Esophagus mucosa (tissue), 1 donor: ENCODE measurements around the gene KIF26A. TPM values are rescaled to one million over a fixed set of nuclear protein-coding genes. Genes with fewer than 3 reads are reported as not detected.

ENCODE experiments used
- ATAC-seq: fragments of 200-7000 bp; cut with Tn5 transposase; one replicate; pipeline ENCODE4 v1.9.1; 2020
- total RNA-seq: library from RNA; stranded (reverse); gene quantifications from one replicate; pipeline ENCODE4 v1.2.4, GENCODE V29; 2023
- donor health status: DM: yes; HTN: yes; CAD: no.

Gene KIF26A
- total RNA-seq, 1 donor from 2014 or later = 1.00 TPM

DNA sequence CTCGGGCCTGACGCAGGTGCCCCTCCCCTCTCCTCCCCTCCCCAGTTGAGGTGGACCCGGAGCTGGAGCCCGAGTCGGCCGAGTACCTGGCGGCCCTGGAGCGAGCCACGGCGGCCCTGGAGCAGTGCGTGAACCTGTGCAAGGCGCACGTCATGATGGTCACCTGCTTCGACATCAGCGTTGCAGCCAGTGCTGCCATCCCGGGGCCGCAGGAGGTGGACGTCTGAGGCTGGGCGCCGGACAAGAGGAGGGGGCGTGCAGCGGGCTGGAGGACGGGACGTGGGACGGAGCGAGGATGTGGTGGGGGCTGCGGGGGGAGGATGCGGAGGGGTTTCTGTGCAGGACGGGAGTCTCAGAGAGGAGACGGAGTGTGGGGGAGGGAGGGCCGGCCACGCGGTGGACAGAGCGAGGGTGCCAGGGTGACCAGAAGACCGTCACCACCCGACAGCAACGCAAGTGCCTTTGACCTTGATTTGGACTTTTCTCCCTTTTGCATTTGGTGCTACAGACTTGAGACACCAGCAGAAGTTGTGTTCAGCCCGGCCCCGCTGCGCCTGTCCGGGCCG, 41.3 kb downstream of the KIF26A start:
- ATAC-seq = no peak

DNA sequence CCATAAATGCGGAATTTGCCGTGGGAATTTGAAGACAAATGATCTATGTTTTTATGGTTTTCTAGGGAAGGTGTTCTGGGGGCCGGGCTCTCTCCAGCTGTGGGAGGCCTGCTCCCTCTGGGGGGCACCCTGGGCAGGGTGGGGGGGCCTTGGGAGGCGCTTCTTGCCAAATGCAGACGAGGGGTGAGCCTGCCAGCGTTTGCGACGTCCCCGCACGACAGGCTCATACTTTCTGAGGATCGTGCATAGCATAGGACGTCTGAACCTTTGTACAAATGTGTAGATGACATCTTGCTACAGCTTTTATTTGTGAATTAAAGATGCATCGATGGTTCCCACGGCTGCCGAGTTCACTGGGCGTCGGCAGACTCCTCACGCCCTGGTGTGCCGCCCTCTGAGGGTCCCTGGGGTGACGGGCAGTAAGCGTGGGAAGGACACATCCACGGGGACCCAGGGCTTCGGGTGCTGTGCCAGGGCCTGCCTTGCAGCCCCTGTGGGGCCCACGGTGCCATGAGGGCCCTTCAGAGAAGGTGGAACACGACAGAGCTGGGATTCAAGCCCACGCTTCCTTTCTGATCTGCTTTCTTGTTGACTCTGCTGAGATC, 42.3 kb downstream of the KIF26A start:
- ATAC-seq = no peak

- peak; percentile 71 for ATAC-seq
Observed at GRCh38 chr14:104181761-104182530, 43.6 kb downstream of the KIF26A start.

DNA sequence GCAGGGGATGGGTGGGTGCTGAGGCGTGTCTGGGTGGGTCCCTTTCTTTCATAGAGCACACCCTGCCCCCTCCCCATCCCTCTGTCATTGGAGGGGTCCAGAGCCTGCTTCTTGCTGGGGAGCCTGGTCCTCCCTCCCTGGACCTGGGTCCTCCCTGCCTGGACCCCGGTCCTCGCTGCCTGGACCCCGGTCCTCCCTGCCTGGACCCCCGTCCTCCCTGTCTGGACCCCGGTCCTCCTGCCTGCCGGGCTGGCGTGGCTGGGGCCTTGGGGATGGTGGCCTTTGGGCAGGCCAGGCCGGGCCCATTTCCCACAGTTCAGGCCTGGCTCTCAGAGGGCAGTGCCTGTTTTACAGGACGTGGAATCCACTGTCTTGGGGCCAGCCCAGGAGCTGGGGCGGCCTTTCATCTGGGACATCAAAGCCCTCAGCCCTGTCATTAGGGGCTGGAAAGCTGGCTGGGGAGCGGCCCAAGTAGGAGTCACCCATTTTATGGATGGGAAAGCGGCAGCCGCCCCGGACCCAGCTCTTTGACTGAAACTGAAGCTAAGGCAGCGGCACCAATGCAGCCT, 44.6 kb downstream of the KIF26A start:
- no peak for ATAC-seq

DNA sequence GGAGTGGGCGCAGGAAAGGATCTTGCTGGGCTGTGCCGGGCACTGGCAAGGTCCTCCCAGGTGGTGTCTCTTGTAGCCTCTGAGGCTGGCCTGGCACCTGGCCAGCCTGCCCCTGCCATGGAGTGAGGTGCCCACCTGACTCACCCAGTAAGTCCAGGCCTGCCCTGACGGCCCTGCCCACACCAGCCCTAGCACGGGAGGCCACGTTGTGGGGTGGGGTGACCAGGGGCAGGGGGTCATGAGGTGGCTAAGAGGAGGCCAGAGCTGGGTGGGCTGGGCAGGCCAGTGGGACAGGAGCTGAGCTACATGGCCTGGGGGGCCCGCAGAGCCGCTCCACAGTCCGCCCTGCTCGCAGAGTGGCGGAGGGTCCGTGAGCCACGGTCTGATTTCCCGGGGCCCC, 45.4 kb downstream of the KIF26A start:
- no peak for ATAC-seq

DNA sequence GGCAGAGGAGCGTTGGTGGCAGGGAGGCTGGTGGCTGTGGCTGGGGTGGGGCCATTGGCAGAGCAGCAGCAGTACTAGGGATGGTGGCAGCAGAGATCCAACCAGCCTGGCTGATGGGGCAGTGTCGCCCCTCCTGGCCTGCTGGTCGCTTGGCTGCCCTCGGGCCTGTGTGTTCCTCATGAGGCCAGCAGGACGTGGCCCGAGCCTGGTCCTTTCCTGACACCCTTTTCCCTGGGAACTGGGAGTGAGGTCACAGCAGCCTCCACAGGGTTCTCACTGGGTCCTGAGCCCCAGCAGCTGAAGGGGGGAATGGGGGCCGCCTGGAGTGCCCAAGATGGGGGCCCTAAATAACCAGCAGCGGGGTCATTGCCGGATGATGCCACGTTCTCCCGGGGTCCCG, 46.1 kb downstream of the KIF26A start:
- no peak for ATAC-seq

- no peak for ATAC-seq
Observed at GRCh38 chr14:104184911-104185499, 46.6 kb downstream of the KIF26A start.

DNA sequence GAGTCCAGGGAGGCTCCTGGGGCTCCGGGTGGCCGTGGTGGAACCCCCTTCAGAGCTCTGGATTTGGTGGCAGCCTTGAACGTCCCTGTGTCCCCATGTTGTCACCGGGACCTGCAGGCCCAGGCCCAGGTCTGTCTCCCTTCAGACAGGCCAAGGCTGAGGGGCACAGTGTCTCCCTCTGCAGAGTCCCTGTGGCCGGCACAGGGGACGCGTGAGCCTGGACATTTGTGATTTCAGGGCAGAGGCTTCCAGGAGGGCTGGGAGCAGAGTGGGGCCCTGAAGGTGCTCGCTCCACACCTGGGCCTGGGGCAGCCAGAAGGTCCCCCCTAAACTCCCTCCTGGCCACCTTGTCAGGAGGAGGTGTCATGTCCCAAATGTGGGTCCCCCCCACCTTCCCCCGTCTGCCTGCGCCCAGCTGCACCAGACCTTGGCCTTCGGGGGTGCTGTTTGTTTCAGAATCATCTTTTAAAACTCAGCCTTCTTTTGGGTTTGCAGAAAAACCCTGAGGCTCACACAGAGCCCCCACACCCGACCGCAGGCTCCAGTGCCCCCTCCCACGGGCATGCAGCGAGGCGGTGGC, 47.6 kb downstream of the KIF26A start:
- no peak for ATAC-seq

- no peak for ATAC-seq
Observed at GRCh38 chr14:104186575-104186974, 48.2 kb downstream of the KIF26A start.

GRCh38 chr14:104187121-104187889, 48.9 kb downstream of the KIF26A start:
- no peak for ATAC-seq

- ATAC-seq = no peak
Observed at GRCh38 chr14:104187931-104188726, 49.7 kb downstream of the KIF26A start.

- no peak for ATAC-seq
Observed at GRCh38 chr14:104188727-104189400, 50.5 kb downstream of the KIF26A start.

GRCh38 chr14:104189629-104190335, 51.4 kb downstream of the KIF26A start:
- ATAC-seq = no peak

GRCh38 chr14:104190396-104191000, 52.1 kb downstream of the KIF26A start:
- no peak for ATAC-seq

- ATAC-seq = no peak
Observed at GRCh38 chr14:104191409-104191997, 53.1 kb downstream of the KIF26A start.

DNA sequence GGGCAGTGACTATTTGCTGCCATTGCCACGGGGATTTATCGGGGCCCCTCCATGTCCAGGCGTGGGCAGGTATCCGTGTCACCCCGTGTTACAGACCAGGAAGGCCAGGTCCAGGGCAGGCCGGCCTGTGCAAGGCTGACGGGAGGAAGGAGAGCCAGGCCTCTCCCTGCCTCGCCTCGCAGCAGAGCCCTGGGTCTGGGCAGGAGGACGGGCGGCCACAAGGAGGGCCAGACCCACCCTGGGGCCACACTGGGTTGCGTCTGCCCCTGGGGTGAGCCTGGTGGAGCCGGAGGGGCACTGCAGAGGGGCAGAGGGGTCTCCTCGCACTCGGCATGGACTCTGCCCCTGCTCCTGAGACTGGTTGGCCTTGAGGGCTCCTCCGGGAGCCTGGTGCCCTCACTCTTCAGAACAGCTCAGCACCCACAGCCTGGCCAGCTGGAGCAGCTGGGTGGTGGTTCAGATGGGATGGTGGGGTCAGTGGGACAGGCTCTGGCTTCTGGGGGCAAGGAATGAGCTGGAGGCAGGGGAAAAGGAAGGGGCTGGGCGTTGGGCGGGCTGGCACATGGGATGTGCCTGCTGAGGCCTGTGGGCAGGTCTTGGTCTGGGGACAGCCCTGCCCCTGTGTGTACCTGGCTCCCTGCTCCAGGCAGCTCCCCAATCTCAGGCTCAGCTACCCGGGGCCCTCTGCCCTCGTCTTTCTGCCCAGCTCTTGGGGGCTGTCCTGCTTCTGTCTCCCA, 53.9 kb downstream of the KIF26A start:
- no peak for ATAC-seq

DNA sequence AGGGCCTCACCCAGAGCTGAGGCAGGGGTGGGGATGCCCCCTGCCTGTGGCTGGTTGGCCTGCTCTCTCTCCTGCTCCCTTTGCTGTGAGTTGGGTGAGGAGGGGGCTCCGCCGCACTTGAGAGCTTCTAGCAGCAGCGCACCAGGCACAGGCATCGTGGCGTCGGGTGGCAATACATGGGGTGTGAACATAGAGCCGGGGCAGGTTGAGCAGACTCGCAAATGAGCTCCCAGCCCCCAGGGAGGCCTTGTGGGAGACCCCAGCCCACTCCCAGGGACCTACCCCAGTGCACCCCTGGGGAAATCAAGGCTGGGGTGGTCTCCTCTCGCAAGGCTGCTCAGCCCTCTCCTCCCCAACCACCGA, 54.5 kb downstream of the KIF26A start:
- no peak for ATAC-seq

DNA sequence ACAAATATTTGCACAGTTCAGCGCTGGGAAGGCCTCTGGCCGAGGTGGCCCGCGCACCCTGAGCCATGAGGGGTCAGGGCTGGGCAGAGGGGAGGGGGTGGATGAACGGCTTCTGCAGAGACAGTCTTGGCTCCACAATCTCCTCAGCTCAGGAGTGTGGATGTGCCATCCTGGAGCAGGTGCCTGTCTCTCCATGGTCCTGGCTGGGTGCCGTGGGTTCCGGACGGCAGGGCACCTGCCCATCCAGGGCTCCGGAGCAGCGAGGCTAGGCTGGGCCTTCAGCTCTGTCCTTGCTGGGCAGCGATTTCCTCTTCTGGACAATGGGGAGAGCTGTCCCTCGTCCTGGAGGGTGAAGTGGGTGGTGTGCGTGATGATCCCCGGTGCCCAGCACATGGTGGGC, 55.6 kb downstream of the KIF26A start:
- no peak for ATAC-seq

DNA sequence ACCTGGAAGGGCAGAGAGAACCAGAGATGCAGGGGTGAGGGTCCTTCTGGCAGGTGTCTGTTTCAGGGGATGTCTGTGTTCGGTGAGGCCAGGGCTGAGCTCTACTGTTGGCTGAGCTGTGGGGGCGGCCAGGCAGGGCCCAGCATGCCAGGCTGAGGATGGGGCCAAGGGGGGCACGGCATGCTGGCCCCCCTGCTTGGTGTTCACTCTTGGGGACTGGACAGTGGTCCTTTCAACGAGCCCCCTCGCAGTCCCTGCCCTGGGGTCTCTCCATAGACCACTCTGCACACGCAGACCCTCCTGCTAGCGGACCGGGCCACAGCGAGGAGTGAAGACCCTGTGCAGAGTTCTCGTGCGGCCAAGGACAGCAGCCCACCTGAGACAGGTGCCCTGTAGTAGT, 56.3 kb downstream of the KIF26A start:
- no peak for ATAC-seq
